Ishikawa (cell line): ENCODE data around the gene ALG2.

Source experiments
- CEBPB ChIP-seq: IDR thresholded peaks from 2 replicates; pipeline ENCODE4 v1.6.1; 2012
- CREB1 ChIP-seq: IDR thresholded peaks from 2 replicates; pipeline ENCODE4 v1.6.1; 2012; ENCODE audit warnings: low read depth
- EGR1 ChIP-seq: IDR thresholded peaks from 2 replicates; pipeline ENCODE4 v1.6.1; 2012
- EP300 ChIP-seq: IDR thresholded peaks from 2 replicates; pipeline ENCODE4 v1.6.1; 2012; ENCODE audit warnings: borderline replicate concordance
- FOXM1 ChIP-seq: IDR thresholded peaks from 2 replicates; pipeline ENCODE4 v1.6.1; 2012; ENCODE audit warnings: low read depth, borderline replicate concordance
- NFIC ChIP-seq: IDR thresholded peaks from 2 replicates; pipeline ENCODE4 v1.6.1; 2012
- RAD21 ChIP-seq: IDR thresholded peaks from 2 replicates; pipeline ENCODE4 v1.6.1; 2012; ENCODE audit warnings: low read depth
- TAF1 ChIP-seq: IDR thresholded peaks from 2 replicates; pipeline ENCODE4 v1.6.1; 2012; ENCODE audit warnings: low read depth, mild to moderate bottlenecking
- TCF12 ChIP-seq: IDR thresholded peaks from 2 replicates; pipeline ENCODE4 v1.6.1; 2012; ENCODE audit warnings: low read depth
- TEAD4 ChIP-seq: IDR thresholded peaks from 2 replicates; pipeline ENCODE4 v1.6.1; 2012
- YY1 ChIP-seq: IDR thresholded peaks from 2 replicates; pipeline ENCODE4 v1.6.1; 2012; ENCODE audit warnings: low read depth
- ZBTB7A ChIP-seq: IDR thresholded peaks from 2 replicates; pipeline ENCODE4 v1.6.1; 2012; ENCODE audit warnings: low read depth
- TF ChIP-seq, protein P1 (sequence below): IDR thresholded peaks from 2 replicates; pipeline ENCODE4 v1.6.1; 2012
- TF ChIP-seq, protein P2 (sequence below): IDR thresholded peaks from 2 replicates; pipeline ENCODE4 v1.6.1; 2012
- TF ChIP-seq, protein P3 (sequence below): IDR thresholded peaks from 2 replicates; pipeline ENCODE4 v1.6.1; 2012; ENCODE audit warnings: low read depth, mild to moderate bottlenecking

Gene ALG2

DNA sequence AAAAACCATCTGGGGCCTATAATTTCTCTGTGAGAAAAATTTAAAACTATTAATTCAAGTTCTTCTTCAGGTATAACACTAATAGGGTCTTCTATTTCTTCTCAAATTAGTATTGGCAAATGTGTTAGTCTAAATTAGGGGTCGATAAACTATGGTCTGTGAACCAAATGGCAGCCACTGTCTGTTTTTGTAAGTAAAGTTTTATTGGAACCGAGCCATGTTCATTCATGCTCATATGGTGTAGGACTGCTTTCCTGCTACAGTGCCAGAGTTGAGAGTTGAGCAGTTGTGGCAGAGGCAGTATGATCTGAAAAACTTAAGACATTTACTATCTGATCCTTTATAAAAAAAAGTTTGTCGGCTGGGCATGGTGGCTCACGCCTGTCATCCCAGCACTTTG lies 29.4 kb upstream of the ALG2 start:
- TF ChIP-seq TEAD4 (no peak), EGR1 (no peak), CREB1 (no peak), TAF1 (no peak), FOXM1 (no peak), TCF12 (no peak), EP300 (no peak)
- TF ChIP-seq, protein P1, sequence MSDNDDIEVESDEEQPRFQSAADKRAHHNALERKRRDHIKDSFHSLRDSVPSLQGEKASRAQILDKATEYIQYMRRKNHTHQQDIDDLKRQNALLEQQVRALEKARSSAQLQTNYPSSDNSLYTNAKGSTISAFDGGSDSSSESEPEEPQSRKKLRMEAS = no peak
- TF ChIP-seq, protein P2, sequence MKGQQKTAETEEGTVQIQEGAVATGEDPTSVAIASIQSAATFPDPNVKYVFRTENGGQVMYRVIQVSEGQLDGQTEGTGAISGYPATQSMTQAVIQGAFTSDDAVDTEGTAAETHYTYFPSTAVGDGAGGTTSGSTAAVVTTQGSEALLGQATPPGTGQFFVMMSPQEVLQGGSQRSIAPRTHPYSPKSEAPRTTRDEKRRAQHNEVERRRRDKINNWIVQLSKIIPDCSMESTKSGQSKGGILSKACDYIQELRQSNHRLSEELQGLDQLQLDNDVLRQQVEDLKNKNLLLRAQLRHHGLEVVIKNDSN = no peak

DNA sequence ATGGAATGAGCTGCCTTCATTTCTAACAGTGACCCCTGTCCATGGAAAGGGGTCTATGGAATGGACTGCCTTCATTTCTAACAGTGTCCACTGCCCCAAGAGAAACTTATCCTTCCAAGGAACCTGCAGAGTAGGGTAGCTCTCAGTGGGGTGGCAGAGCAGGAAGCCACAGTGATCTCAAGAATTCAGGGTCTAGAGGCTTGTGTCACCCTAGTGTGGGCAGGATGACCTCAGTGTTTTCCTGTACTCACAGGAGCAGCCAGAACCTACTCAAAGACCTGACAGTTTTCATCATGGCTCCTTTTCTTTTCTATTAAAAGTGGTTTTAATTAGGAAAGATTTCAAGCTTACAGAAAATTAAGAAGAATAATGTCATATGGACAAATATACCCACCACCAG lies 27.9 kb upstream of the ALG2 start:
- TF ChIP-seq, protein P2 = no peak
- no peak for TF ChIP-seq YY1

DNA sequence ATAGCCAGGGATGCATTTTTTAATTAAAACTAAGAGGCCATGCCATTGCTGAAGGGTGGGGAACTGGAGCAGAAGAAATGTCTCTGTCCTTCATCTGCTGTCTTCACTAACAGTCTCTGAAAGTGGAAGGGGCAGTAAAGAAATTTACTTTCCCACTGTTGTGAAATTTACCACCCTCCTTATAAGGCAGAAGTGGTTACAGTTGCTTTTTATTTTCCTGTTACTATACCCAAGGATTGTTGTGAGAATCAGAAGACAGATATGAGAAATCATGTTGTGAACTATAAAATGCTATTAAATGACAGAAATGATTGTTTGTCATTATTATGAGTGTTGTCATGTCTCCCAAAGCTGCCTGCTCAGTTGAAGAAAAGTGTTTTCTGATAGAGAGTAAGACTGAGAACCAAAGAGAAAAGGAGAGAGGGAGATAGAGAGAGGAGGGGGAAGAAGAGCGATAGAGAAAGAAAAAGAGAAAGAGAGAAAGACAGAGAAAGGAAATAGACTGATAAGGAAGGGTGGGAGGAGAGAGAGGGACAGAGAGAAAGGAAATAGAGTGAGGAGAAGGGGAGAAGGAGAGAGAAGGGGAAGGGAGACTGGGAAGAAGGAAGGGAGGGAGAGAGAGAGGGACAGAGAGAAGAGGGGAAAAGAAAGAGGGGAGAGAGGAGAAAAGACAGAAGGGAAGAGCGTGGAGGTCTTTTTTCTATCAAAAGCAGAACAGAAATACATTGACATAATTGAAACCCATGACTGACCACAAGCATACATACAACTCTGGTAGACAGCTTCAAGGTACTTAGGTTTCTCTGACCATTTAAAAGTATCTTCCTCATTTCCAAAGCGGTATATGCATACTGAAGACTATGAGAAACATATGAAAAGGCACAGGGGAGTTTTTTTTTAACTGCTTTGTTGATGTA lies 22.9 kb upstream of the ALG2 start:
- no peak for TF ChIP-seq CREB1
- no peak for TF ChIP-seq ZBTB7A
- no peak for TF ChIP-seq NFIC
- no peak for TF ChIP-seq EGR1
- no peak for TF ChIP-seq YY1
- TF ChIP-seq, protein P1 = no peak
- no peak for TF ChIP-seq CEBPB

DNA sequence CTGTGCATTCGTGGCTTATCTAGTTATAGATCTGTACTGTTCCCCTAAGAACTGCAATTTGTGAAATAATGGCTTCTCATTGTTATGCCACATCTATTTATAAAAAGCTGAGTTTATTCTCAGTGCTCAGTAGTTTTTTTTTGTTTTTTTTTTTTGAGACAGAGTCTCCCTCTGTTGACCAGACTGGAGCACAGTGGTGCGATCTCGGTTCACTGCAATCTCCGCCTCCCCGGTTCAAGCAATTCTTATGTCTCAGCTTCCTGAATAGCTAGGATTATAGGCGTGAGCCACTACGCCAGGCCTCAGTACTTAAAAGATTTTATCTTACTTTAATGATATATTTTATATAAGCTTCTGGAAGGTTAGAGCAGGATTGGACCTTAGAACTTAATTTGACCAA lies 19.4 kb upstream of the ALG2 start:
- TF ChIP-seq YY1 (no peak), CREB1 (no peak), NFIC (no peak), ZBTB7A (no peak)

DNA sequence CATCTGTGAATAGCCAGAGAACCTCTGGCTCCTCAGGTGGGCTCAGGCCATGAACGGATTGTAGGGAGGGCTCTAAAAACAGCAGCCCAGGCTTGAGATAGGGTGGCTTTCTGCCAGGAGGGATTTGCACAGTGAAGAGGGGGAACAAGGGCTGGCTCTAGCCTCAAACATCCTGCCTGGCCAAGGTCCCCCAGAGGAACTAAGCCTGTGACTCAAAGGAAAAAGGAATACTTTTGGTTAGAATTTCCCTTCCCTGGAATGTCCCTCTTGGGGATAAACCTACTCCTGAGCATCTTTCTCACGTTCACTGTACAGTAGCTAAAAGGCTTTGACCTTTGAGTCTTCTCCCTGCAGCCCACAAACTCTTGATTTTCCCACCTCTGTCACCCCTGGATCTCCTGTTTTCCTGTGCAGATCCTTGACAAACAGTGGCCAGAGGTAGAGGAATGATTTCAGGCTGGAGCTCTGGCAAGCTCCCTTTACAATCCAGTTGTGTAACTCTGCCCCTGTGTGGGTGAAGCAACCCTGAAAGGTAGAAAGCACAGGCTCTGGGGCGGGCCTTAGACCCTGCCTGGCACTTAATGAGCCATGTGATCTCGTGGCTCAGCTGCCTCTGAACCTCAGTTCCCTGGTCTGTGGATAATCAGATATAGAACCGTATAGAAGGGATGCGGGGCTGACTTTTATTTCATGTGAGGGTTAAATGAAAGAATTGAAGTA lies 17.8 kb upstream of the ALG2 start:
- TF ChIP-seq ZBTB7A (no peak), FOXM1 (no peak), NFIC (no peak), EP300 (no peak), CREB1 (no peak), RAD21 (no peak), EGR1 (no peak)
- TF ChIP-seq, protein P1 = no peak
- TF ChIP-seq, protein P3, sequence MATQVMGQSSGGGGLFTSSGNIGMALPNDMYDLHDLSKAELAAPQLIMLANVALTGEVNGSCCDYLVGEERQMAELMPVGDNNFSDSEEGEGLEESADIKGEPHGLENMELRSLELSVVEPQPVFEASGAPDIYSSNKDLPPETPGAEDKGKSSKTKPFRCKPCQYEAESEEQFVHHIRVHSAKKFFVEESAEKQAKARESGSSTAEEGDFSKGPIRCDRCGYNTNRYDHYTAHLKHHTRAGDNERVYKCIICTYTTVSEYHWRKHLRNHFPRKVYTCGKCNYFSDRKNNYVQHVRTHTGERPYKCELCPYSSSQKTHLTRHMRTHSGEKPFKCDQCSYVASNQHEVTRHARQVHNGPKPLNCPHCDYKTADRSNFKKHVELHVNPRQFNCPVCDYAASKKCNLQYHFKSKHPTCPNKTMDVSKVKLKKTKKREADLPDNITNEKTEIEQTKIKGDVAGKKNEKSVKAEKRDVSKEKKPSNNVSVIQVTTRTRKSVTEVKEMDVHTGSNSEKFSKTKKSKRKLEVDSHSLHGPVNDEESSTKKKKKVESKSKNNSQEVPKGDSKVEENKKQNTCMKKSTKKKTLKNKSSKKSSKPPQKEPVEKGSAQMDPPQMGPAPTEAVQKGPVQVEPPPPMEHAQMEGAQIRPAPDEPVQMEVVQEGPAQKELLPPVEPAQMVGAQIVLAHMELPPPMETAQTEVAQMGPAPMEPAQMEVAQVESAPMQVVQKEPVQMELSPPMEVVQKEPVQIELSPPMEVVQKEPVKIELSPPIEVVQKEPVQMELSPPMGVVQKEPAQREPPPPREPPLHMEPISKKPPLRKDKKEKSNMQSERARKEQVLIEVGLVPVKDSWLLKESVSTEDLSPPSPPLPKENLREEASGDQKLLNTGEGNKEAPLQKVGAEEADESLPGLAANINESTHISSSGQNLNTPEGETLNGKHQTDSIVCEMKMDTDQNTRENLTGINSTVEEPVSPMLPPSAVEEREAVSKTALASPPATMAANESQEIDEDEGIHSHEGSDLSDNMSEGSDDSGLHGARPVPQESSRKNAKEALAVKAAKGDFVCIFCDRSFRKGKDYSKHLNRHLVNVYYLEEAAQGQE = no peak
- TF ChIP-seq, protein P2 = no peak

DNA sequence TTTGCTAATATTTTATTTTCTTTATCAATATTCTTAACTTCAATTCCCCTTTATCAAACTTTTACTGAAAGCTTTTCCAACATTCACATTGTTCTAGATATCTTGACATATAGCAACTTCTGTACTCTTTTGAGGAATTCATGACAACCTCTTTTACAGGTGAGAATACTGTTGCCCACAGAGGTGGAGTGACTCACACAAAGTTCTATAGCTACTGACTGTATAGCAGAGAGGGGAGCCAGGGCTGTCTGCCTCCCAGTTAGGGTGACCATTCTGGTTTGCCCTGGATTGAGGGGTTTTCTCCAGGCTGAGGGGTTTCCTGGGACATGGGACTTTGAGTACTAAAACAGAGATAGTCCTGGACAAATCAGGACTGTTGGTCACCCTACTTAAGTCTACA lies 16.6 kb upstream of the ALG2 start:
- no peak for TF ChIP-seq RAD21
- TF ChIP-seq CREB1 = no peak
- TF ChIP-seq EGR1 = no peak
- no peak for TF ChIP-seq TCF12
- TF ChIP-seq EP300 = no peak

DNA sequence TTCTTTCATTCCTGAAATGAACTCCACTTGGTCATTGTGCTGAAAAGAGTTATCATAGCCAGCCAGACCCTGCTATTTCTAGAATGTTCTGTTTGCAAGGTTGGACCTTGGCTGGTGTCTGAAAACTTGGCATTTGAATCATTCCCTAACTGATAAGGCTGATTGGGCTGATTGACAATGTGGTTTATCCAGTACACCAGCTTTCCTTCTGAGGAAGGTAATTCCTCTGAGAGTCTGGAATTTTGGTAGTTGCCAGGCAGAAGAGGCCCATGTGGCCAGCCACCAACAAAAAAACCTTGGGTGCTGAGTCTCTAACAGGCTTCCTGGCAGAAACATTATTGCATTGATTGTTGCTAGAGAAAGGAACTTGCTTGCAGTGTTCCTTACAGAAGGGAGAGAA lies 15.6 kb upstream of the ALG2 start:
- TF ChIP-seq FOXM1 = no peak
- TF ChIP-seq YY1 = no peak
